Pancreas (tissue), 10 donors: Measurements from ENCODE around the gene KDM2B. TPM values are rescaled to one million over a fixed set of nuclear protein-coding genes. Genes with fewer than 3 reads are reported as not detected.

Experiments used
- ATAC-seq, 4 donors: fragments of 200-7000 bp; cut with Tn5 transposase; one replicate each; pipeline versions ENCODE4 v1.8.0 to v1.9.1; 2020; ENCODE audit warnings: mild to moderate bottlenecking in 4 of 4, moderate library complexity in 4 of 4
- DNase-seq, 6 donors: peaks; one replicate each; pipeline ENCODE4 v3.0.0-alpha.2; 2020
- FAIRE-seq: peaks from 2 replicates; lab custom pipeline; 2012; peaks lifted over from hg19 to GRCh38; lab: Jason Lieb, UNC
- H3K27ac ChIP-seq, 4 donors: fragments of 200-600 bp; sonication (generic); 1 replicate in 3 of 4; 2 replicates in 1 of 4; pipeline versions ENCODE4 v1.5.0 to v1.8.0; 2020
- H3K27me3 ChIP-seq, 4 donors: fragments of 200-600 bp; one replicate each; pipeline ENCODE4 v1.8.0; 2021
- H3K36me3 ChIP-seq, 3 donors: fragments of 200-600 bp; sonication (generic) in 1 of 3; one replicate each; pipeline versions ENCODE4 v1.5.0 to v1.8.0; 2020 to 2021
- H3K4me1 ChIP-seq, 3 donors: fragments of 200-600 bp; one replicate each; pipeline ENCODE4 v1.8.0; 2021
- H3K4me3 ChIP-seq, 4 donors: fragments of 200-600 bp; sonication (generic) in 2 of 4; one replicate each; pipeline versions ENCODE4 v1.5.0 to v1.8.0; 2020 to 2021
- H3K9me3 ChIP-seq, 4 donors: fragments of 200-600 bp; one replicate each; pipeline ENCODE4 v1.8.0; 2021
- CTCF ChIP-seq, 4 donors: fragments of 200-600 bp; sonication (generic) in 3 of 4; IDR thresholded peaks; one replicate each; pipeline versions ENCODE4 v1.5.0 to v1.8.0; 2021; ENCODE audit warnings: antibody characterized with exemption in 4 of 4
- WGBS, 2 donors: extraction: QIAGEN DNeasy Blood & Tissue Kit; methylation state at CpG; one replicate each; pipeline ENCODE4 v1.1.7; 2013; 5-methylcytosine and 5-hydroxymethylcytosine counted together
- intact Hi-C, 3 donors: fragments of 100-400 bp; cut with DNase I; formaldehyde crosslinking; loops; one replicate each; pipeline versions ENCODE4 v1.11.1 to v1.14.2; 2022
- polyA plus RNA-seq, 2 donors: library from polyadenylated mRNA; stranded (reverse); fragments of 200-250 nt; gene quantifications; one replicate each; pipeline ENCODE4 v1.2.3, GENCODE V29; 2013
- total RNA-seq, 6 donors: library from RNA; stranded (reverse); fragmentation: NEBNext Ultra II Directional in 4 of 6; extraction: Animal tissue kit (Norgen Biotek cat#: 25700) in 4 of 6; gene quantifications; one replicate each; pipeline versions ENCODE4 v1.2.1 to v1.2.4, GENCODE V29; 2021 to 2023
- donor health status: healthy with polysubstance abuse.
- donor health status: DM: no; HTN: no; CAD: no; lungs with moderate emphysema.
- donor health status: DM: no; HTN: no; CAD: no.
- donor health status: control.
- donor health status: control.
- donor health status: Bipolar disorder and iron deficiency.
- donor health status: DM: yes; HTN: yes; CAD: no.
- donor health status: DM: no; HTN: no; CAD: no.
- donor health status: DM: no; HTN: no; CAD: no.
- donor health status: DM: yes; HTN: yes; CAD: no.

Gene KDM2B
- total and polyA plus RNA-seq, 8 donors: 7.4 to 21.7 (median 10.3) TPM

- TF ChIP-seq CTCF (IDR thresholded peaks at IDR 0.05): no peak
- Histone ChIP-seq H3K27me3 (no peaks in the 10 kb centered on the region), H3K9me3 (no peaks in the 10 kb centered on the region), H3K36me3 (peaks cover 0 to 4% (median 0%) of the 10 kb centered on the region in 3 donors), H3K27ac (no peak overlapping the region), H3K4me3 (no peak overlapping the region), H3K4me1 (no peaks in the 10 kb centered on the region)
- intact Hi-C loops: no loop called here
- ATAC-seq (no peak), DNase-seq (no peak), FAIRE-seq (no peak)
- 93 to 100% methylated on average over 1 of the region's 1 CpG for WGBS, 2 donors
These were observed 49.5 kb downstream of the KDM2B start for GRCh38 chr12:121531356-121531750.

- intact Hi-C loops: no loop called here
- 70 to 75% methylated on average over 6 of the region's 6 CpGs for WGBS, 2 donors
- Histone ChIP-seq H3K36me3 (peaks cover 0 to 4% (median 0%) of the 10 kb centered on the region in 3 donors), H3K27ac (peak overlapping the region in 1 of 4 donors; percentile 23), H3K9me3 (no peaks in the 10 kb centered on the region), H3K4me3 (no peak overlapping the region), H3K4me1 (no peaks in the 10 kb centered on the region), H3K27me3 (no peaks in the 10 kb centered on the region)
- peak in 1 of 6 donors; percentile 47 for DNase-seq
- ATAC-seq: peak in 3 of 4 donors; percentile 51 to 67 (median 60)
- no peak for TF ChIP-seq CTCF (IDR thresholded peaks at IDR 0.05)
- no peak for FAIRE-seq
These were observed 50.0 kb downstream of the KDM2B start for GRCh38 chr12:121530600-121531355.

- H3K27me3 ChIP-seq: no peaks in the 10 kb centered on the region
- 95 to 97% methylated on average over 7 of the region's 7 CpGs for WGBS, 2 donors
- FAIRE-seq: no peak
- TF ChIP-seq CTCF (IDR thresholded peaks at IDR 0.05): no peak
- H3K4me1 ChIP-seq: no peaks in the 10 kb centered on the region
- peaks cover 0 to 4% (median 0%) of the 10 kb centered on the region in 3 donors for H3K36me3 ChIP-seq
- ATAC-seq: no peak
- no peak overlapping the region for H3K4me3 ChIP-seq
- H3K27ac ChIP-seq: no peak overlapping the region
- no peaks in the 10 kb centered on the region for H3K9me3 ChIP-seq
- intact Hi-C loops: no loop called here
- no peak for DNase-seq
These were observed 51.6 kb downstream of the KDM2B start for GRCh38 chr12:121529184-121529583.

GRCh38 chr12:121525411-121525810, 55.4 kb downstream of the KDM2B start:
- H3K4me1 ChIP-seq: no peaks in the 10 kb centered on the region
- no peak for DNase-seq
- no peak overlapping the region for H3K4me3 ChIP-seq
- WGBS, 2 donors: 95% methylated on average over 8 of the region's 8 CpGs
- no peaks in the 10 kb centered on the region for H3K27me3 ChIP-seq
- no peaks in the 10 kb centered on the region for H3K9me3 ChIP-seq
- TF ChIP-seq CTCF (IDR thresholded peaks at IDR 0.05): no peak
- no peak for FAIRE-seq
- ATAC-seq: no peak
- H3K36me3 ChIP-seq: no peaks in the 10 kb centered on the region
- intact Hi-C loops: no loop called here
- no peak overlapping the region for H3K27ac ChIP-seq
